ENCODE measurements around the gene OTUD4.
"Not testable (repeated sequence)": the region's sequence is repeated elsewhere in the genome, so short reads cannot be mapped to it uniquely, and the experiment has no call there.

The OTUD4 gene, protein sequence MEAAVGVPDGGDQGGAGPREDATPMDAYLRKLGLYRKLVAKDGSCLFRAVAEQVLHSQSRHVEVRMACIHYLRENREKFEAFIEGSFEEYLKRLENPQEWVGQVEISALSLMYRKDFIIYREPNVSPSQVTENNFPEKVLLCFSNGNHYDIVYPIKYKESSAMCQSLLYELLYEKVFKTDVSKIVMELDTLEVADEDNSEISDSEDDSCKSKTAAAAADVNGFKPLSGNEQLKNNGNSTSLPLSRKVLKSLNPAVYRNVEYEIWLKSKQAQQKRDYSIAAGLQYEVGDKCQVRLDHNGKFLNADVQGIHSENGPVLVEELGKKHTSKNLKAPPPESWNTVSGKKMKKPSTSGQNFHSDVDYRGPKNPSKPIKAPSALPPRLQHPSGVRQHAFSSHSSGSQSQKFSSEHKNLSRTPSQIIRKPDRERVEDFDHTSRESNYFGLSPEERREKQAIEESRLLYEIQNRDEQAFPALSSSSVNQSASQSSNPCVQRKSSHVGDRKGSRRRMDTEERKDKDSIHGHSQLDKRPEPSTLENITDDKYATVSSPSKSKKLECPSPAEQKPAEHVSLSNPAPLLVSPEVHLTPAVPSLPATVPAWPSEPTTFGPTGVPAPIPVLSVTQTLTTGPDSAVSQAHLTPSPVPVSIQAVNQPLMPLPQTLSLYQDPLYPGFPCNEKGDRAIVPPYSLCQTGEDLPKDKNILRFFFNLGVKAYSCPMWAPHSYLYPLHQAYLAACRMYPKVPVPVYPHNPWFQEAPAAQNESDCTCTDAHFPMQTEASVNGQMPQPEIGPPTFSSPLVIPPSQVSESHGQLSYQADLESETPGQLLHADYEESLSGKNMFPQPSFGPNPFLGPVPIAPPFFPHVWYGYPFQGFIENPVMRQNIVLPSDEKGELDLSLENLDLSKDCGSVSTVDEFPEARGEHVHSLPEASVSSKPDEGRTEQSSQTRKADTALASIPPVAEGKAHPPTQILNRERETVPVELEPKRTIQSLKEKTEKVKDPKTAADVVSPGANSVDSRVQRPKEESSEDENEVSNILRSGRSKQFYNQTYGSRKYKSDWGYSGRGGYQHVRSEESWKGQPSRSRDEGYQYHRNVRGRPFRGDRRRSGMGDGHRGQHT

DNA sequence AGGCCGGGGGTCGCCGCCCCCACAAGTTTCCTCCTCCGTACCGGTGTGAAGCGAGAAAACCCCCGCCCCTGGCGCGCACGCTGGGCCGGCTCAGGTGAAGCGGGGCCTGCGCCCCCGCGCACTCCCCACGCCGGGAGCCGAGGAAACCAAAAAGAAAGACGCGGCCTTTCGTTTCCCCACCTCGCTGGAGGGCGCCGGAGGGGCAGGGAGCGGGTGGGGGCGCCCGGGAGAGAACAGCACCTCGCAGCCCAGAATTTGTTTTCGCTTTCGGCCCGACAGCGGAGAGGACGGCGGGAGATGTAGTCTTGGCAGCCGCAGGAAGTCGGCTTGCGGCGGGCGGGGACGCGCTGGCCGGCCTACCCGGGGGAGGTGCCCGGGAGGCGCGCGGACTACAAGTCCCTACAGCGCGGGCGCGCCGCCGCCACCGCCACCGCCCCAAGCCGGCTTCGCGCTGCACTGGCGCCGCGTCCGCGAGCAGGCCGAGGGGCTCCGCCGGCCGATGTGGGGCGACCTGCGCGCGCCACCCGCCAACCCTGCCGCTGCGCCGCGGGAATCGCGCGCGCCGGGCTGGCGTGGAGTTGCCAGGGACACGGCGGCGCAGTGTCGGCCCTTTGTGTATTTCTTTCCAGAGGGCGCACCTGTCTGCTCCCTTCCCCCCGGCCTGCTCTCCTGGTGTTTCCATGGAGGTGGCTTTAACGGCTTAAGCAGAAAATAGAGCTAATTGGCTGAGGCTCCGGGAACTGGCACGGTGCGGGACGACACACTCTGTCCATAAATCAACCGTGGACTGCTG lies at the start of gene OTUD4:
Gene OTUD4 (minus strand): TSS at position 292 of the 793 bp plus-strand sequence. CDS start 616 bp downstream, outside the sequence.
- DNase-seq: peak; percentile 69 to 82

DNA sequence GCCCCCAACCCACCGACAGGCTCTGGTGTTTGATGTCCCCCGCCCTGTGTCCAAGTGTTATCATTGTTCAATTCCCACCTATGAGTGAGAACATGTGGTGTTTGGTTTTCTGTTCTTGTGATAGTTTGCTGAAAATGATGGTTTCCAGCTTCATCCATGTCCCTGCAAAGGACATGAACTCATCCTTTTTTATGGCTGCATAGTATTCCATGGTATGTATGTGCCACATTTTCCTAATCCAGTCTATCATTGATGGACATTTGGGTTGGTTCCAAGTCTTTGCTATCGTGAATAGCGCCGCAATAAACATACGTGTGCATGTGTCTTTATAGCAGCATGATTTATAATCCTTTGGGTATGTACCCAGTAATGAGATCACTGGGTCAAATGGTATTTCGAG lies 42.8 kb upstream of the OTUD4 start:
- DNase-seq: not testable (repeated sequence)

DNA sequence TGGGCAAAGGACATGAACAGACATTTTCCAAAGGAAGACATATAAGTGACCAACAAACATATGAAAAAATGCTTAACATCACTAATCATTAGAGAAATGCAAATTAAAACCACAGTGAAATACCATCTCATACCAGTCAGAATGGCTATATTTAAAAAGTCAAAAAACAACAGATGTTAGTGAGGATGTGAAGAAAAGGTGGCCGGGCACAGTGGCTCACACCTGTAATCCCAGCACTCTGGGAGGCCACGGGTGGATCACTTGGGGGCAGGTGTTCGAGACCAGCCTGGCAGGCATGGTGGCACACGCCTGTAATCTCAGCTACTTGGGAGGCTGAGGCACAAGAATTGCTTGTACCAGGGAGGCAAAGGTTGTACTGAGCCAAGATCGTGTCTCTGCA lies 41.1 kb upstream of the OTUD4 start:
- DNase-seq: not testable (repeated sequence)

DNA sequence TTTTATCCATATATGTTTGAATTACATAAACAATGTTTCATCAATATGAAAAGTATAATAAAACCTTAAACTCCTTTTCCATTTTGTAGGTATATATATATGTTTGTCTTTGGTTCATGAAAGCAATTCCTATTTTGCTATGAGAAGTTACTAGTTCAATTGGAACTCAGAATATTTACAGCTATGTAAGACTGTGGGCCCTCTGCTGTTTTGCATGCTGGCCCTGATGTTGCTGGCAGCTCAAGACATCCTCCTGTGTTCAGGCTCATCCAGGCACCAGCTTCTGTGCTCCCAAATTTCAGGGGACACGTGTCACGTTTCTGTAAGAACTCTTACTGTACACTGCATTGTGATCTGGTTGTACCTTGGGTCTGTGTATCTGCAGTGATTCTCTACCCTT lies 38.7 kb upstream of the OTUD4 start:
- no peak for DNase-seq

DNA sequence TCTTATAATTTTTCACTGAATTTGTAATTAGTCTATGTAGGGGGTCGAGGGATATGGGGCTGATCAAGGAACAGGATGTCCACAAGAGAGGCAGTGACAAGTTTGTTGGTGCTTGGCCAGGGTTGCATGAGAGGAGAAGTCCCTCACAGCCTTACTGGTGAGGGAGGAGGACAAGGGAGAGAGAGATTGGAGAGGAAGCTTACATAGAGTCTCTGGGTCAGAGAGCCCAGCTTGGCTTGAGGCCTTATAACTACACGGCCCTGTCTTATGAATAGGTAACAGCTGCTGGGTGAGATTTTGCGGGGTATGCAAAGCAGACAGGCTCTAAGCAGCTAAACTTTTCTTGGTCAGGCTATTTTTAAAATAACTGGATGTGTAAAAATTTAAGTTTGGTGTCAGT lies 37.9 kb upstream of the OTUD4 start:
- DNase-seq: no peak

DNA sequence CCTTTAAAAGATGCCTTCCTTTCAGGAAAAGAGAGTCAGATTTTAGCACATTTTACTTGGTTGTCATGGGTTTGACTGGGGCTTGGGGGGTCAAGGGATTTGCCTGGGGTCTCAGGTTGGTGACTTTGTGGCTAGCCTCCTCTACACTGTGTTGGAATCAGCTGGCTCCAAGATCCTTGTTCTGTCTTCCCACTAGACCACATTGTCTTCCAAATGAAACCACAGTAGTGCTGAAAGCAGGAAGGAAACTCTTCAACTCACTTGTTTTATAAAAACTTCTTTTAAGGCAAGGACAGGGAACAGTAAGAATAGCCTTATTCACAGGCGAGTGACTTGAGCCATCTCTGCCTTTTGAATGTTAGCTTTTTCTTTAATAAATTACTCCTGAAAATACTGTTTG lies 37.0 kb upstream of the OTUD4 start:
- DNase-seq: no peak

DNA sequence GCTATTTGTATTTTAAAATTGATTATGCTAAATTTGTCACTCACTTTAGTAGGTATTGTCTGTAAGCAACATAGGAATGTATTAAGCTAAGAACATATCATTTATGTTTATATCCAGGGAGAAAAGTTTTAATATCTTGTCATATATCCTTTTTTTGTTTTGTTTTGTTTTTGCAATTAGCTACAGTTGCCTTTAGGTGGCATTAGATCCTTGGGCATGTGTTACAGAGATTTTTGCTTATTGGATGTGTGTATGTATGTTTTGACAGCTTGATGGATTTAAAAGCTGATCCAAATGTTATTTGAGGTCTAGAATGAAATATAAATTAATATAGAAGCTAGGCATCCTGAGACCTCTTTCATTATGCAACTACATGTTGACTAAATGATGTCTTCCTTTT lies 36.1 kb upstream of the OTUD4 start:
- peak in 1 of 2 experiments; percentile 21 for DNase-seq

DNA sequence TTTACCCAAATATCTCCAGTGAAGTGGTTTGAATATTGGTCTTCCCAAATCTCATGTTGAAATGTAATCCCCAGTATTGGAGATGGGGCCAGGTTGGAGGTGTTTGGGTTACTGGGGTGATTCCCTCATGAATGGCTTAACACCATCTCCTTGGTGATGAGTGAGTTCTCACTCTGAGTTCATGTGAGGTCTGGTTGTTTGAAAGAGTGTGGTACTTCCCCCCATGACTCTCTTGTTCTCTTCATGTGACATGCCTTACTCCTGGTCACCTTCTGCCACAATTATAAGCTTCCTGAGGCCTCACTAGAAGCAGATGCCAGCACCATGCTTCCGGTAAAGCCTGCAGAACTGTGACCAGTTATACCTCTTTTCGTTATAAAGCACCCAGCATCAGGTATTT lies 32.9 kb upstream of the OTUD4 start:
- DNase-seq: no peak

DNA sequence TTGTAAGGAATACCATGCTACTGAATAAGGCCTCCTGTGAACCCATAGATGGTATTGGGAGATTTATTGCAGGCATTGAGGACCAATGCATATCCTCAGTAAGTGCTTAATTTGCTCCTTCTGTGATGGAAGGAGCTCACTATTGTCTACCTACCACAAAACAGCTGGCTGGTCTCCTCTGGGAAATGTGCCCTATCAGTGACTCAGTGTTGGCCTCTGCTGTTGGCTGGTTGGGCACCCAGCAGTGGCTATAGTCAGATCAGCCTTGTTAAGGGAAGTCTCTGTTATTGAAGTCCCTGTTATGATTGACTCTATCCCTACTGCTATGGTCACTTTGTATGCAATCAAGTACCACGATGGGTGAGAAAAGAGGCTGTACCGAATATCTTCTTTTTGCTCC lies 27.5 kb upstream of the OTUD4 start:
- DNase-seq: no peak

DNA sequence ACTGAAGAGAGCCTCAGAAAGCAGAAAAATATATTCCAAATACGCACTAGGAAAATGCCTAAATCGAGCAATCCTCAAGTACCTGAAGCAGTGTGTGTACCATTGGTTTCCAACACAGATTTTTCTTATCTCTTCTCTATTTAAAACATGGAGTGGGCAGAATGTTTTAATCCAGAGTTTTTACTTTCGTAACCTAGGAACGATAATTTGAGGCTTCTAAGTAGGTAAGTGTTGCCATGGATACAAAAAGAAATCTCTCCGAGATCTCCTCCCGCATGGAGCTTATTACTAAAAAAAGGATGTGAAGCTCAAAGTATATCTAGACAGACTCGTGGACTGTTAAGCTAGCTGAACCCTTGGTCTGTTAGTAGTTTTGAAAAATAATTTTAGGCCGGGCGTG lies 23.0 kb upstream of the OTUD4 start:
- DNase-seq: no peak

DNA sequence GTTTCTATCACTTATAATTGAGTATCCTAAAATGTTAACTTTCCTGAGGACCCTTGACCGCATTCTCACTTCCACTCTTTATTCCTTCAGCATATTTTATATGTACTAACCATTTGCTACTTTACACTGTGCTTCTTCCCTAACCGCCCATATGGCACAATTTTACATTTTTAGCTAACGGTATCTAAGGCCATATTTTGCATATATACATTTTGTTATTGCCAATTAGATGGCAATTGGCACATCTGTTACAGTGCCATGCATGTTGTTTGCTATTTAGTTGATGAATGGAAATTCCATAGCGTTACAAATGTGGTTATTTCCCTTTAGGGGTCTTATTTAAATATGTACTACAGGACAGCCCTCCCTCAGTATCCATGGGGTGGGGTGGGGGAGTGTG lies 20.0 kb upstream of the OTUD4 start:
- DNase-seq: no peak

DNA sequence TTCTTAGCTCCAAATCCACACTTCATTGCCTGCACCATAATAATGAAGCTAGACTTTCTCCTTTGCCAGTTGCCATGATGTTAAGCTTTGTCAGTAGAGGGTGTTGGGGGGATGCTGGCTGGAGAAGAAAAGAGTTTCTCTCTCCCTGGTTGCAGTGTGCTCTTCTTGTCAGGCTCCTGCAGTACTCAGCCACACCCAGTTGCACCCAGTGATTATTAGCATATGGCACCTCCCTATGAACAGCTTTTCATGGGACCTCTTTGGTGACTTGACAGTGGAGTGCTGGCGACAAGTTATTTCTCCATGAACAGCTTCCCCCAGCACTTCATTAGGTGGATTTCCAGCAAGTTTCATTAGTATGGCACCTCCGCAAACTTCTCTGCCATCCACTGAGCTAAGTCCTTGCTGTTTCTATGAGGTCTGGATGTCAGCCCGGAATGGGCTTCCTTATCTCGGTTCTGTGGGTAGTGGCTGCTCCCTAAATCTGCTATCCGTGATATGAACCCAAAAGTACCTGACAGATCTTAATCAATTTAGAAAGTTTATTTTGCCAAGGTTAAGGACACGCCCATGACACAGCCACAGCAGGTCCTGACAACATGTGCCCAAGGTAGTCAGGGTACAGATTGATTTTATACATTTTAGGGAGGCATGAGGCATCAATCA lies 18.8 kb upstream of the OTUD4 start:
- DNase-seq: no peak

DNA sequence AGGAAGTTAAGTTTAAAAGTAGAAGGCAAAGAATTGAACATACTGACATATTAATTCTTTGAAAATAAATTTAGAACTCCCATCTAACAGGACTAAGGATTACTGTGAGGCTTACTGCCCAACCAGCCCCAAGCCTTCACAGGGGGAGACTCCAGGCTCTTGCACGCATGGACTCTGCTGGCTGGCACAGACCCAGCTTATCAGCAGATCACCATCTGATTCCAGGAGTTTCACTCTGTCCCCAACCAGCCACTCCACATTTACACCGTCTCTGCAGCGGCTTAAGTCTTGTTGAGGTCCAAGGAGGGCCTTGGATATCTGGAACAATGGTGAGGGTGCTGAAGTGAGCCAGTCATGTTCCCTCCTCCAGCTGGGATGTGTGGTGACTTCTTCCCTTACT lies 16.4 kb upstream of the OTUD4 start:
- DNase-seq: no peak

DNA sequence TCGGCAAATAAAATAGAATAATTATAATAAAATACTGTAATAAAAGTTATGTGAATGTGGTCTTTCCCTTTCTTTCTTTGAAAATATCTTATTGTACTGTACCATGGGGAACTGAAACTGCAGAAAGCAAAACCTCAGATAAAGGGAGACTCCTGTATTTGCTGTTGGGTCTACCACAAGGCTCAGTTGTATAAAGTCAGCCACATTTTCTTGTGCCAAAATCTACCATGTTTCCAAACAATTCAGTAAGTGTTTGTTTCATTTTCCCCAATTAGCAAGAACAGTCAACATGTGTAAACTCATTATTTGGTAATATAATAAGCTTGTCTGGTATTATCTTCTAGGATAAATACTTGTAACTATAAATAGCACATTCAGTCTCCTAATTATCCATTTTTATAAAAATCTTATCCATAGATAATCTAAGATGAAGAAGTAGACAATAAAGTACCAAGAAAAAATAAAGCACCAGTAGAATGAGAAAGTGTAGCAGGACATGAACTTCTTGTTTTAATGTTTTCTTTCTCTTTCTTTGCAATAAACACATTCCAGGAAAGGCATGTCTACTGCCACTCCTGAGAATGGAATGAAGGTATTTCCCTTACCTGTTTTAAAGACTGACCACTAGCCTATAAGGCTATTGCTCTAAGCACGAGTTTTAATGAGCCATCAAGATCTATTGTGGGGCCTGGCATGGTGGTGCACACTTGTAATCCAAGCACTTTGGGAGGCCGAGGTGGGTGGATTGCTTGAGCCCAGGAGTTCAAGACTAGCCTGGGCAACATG lies 15.0 kb upstream of the OTUD4 start:
- DNase-seq: no peak

DNA sequence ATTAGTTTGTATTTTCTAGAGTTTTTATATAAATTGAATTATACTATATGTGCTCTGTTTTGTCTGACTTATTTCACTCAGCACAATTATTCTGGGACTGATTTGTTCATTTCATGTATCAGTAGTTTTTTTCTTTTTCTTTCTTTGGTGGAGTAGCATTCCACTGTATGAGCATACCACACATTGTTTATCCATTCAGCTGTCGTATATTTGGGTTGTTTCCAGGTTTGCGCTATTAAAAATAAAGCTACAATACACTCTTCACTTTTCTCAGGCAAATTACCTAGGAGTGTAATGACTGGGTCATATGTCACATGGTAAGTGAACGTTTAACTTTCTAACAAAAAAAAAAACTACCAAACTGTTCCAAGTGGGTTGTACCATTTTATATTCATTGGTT lies 9.6 kb upstream of the OTUD4 start:
- no peak for DNase-seq

DNA sequence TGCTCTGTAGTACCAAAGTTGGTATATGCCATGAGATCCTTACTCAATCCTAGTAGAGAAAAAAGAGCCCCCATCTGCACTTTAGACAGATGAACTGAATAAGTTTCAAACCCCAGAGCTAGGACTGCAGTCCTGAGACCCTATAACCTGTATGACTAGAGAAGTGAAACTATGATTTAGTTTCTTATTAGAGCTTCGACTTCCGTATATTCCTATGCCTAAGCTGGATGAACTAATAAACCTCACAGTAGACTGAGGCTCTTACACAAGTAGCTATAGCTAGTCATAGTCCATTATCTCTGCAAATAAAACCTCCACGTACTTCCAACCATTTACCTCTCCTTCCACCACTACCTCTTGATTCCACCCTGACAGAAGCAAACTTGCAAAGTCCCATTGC lies 6.3 kb upstream of the OTUD4 start:
- no peak for DNase-seq

DNA sequence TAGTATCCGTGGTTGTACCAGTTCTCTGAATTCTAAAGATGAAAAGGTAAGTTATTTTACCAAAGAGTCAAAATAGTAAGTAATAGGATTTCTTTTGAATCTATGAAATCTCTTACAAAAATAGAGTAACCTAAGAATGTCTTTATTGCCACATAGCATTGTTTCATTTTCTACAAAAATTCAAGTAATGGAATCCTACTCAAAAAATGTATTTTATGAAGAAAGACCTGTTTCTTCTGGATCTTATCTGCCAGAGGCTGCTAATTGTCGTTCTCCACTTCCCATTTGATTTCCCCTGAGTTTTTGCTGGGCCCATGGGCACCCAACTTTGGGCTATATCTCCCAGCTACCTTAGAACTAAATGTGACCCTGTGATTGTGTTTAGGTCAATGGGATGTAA lies 3.2 kb upstream of the OTUD4 start:
- no peak for DNase-seq

DNA sequence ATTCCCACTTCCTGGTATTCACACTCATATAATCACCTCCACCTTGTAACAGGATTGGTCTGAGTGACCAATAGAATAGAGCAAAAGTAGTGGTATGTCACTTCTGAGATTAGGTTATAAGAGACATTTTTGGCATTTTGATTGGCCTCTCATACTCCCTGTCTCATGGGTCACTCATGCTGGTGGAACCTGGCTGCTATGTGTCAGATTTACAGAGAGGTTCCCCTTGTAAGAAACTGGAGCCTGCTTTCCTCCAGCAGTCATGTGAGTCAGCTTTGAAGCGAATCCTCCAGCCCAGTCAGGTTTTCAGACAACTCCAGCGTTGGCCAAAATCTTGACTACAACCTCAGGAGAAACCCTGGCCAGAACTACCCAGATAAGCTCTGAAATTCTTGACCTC lies 2.6 kb upstream of the OTUD4 start:
- no peak for DNase-seq

DNA sequence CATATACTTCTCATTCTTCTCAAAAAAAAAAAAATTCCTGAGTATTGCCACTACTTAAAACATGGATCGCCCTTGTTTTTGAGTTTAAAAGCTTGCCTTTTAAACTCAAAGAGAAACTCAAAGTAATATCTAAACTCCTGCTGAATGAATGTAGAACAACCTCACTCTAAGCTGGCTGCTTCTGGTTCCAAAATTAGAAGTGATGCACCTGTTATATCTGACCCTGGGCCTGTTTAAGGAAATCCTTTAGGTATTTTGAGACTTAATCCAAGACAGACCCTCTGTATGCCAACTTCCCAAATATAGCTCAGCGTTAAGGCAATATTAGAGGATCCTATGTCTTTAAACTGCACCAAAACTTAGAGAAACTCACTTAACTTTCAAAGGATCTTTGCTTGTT lies 1.8 kb upstream of the OTUD4 start:
- no peak for DNase-seq

DNA sequence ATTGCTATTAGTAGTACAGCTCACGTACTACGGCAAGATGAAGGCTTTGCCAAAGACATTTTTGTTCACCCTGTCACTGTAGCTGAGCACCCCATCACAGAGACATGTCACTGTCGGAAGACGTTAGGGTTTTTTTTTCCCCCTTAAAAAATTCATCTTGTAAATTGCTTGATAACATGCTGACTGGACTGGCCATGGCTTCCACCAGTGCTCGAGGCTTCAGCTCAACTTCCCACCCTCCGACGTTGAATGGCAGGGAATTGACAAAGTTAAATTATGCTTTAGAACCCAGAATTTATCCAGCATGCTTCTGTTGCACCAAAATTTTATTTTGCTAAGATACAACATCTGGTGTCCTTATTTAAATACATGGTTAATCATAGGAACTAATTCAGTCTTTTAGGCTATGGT lies 707 bp upstream of the OTUD4 start:
- no peak for DNase-seq

DNA sequence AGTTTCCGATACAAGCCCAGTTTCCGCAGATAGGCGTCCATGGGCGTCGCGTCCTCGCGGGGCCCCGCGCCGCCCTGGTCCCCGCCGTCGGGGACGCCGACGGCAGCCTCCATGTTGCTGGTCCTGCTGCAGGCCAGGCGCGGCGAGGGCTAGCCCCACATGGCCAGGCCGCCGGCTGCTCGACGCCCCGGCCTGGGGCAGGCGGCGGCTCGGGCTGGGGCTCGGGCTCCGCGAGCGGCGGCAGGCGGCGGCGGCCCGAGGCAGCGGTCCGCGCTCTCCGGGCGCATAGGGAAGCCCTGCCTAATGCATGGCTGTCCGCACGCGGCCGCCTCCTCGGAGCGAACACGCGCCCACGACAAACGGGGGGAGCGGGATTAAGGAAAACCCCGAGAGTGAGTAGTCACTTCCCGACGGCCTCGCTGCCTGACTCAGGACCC lies 510 bp downstream of the OTUD4 start:
- not testable (repeated sequence) for DNase-seq

All from SW 1271 (cell line).